GM19238 (cell line): ENCODE data around the gene CAMK2A.

Source experiments
- DNase-seq: peaks from one replicate; pipeline ENCODE4 v3.0.0; 2011; ENCODE audit warnings: low spot score; ENCODE audit not compliant: insufficient read length

Gene CAMK2A

GRCh38 chr5:150214289-150214688 lies 75.3 kb downstream of the CAMK2A start:
- DNase-seq: no peak

GRCh38 chr5:150213530-150213929 lies 76.0 kb downstream of the CAMK2A start:
- no peak for DNase-seq

- no peak for DNase-seq
Observed at GRCh38 chr5:150211156-150212030, 78.2 kb downstream of the CAMK2A start.

GRCh38 chr5:150210644-150211043 lies 78.9 kb downstream of the CAMK2A start:
- no peak for DNase-seq

DNA sequence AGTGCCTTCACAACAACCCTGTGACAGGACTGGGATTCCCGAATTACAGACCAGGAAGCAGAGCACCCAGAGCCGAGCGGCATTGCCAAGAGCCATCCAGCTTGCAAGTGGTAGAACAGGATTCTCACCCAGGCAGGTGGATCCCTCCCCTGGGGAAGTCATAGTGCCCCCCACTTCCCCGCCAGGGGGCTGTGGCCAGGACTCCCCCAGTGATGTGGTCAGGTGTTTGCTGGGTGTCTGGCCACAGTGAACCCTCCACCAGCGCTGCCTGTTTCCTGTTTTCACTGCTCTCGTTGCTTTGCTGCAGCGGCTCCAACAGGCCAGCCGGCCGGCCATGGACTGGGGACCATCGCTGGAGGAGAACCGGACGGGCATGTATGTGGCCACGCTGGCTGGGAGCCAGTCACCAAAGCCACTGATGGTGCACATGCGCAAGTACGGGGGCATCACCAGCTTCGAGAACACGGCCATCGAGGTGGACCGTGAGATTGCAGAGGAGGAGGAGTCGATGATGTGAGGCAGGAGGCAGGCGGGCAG lies 80.4 kb downstream of the CAMK2A start:
- DNase-seq: no peak

- no peak for DNase-seq
Observed at GRCh38 chr5:150208187-150209098, 81.1 kb downstream of the CAMK2A start.

GRCh38 chr5:150206779-150207115 lies 82.8 kb downstream of the CAMK2A start:
- DNase-seq: no peak

GRCh38 chr5:150206098-150206778 lies 83.3 kb downstream of the CAMK2A start:
- DNase-seq: no peak

DNA sequence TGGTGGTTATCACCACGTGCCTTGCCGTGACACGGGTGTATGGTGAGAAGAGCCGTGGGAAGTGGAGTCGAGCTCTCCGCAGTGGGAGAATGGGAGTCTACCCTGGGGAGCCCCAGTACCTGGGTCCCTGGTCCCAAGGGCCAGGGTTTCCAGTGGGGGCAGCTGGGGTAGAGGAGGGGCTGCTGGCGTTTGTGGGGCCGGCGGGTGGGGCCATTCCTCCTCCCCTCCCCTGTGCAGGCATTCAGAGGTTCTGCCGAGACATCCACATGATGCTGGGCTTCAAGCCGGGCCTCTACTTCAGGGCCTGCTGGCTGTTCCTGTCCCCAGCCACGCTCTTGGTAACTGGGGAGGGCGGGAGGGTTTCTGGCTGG lies 85.0 kb downstream of the CAMK2A start:
- no peak for DNase-seq

- DNase-seq: no peak
Observed at GRCh38 chr5:150203832-150204589, 85.6 kb downstream of the CAMK2A start.

DNA sequence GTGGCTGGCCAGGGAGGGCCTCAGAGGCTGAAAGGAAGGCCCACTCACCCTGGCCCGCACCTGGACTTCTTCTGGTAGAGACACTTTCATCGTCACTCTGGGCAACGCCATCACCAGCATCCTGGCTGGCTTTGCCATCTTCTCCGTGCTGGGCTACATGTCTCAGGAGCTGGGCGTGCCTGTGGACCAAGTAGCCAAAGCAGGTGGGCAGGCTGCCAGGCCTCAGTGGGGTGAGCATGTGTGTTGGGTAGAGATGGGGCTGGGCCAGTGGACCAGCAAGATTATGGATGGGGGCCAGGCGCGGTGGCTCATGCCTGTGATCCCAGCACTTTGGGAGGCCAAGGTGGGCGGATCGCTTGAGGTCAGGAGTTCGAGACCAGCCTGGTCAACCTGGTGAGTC lies 87.1 kb downstream of the CAMK2A start:
- no peak for DNase-seq

GRCh38 chr5:150197476-150197875 lies 92.1 kb downstream of the CAMK2A start:
- no peak for DNase-seq

DNA sequence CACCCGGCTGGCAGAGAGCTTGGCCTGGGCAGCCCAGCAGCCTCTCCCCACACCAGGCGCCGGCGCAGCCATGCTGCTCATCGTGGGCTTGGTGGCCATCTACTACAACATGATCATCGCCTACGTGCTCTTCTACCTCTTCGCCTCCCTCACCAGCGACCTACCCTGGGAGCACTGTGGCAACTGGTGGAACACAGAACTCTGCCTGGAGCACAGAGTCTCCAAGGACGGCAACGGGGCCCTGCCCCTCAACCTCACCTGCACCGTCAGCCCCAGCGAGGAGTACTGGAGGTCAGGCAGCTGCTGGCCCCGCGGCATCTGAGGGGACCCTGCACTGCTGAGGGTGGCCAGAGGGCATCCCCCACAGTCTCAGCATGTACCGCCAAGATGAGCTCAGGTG lies 92.6 kb downstream of the CAMK2A start:
- no peak for DNase-seq

- no peak for DNase-seq
Observed at GRCh38 chr5:150196514-150196913, 93.1 kb downstream of the CAMK2A start.

DNA sequence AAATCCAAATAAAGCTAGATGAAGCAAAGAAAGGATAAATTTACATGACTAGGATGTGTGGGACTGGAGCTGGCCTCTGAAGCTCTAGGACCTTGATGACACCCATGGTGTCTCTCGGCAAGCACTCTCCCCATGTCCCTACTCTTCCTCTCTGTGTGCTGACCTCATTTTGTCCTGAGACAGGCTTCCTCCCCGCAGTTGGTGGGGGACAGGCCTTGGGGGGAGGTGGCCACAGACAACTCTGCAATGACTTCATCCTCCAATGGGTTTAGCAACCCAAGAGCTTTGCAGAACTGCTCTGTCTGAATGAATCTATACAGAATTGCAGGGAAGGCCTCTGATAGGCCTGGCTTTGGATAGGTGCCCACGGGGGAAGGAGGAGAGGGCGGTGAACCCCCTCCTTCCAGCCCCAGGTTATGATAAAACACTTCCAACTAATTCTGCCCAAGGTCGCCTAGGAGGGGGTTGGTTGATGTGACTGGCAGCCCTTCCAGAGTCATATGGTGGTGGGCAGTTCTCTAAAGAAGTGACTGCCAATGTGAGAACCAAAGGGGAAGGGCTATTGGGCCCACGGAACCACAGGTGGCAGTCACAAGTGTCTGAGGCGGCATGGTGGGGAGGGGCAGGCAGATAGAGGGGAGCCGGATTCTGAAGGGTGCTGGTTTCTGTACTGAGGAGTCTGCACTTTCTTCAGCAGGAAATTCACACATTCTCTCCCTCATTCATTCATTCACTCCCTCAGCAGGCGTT lies 93.7 kb downstream of the CAMK2A start:
- DNase-seq: no peak

DNA sequence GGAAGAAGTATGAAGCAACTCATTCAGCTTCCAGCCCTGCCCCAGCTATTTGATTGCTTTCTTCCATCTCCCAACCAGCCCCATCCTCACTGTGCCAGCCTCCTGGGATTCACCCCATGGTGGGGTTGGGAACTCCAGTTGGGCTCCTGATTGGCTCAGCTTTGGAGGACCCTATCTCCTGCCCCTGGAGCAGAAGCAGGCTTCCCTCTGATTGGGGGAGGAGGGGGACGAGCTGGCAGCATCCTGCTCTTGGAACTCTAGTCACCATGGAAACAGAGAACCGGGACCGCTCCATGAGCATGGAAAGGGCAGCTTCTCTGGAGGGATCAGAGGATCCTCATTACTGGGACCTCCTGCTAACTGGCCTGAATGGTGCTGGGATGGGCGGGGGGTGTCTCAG lies 97.1 kb downstream of the CAMK2A start:
- DNase-seq: no peak

GRCh38 chr5:150190987-150191386 lies 98.6 kb downstream of the CAMK2A start:
- DNase-seq: no peak

- DNase-seq: no peak
Observed at GRCh38 chr5:150190503-150190979, 99.0 kb downstream of the CAMK2A start.

DNA sequence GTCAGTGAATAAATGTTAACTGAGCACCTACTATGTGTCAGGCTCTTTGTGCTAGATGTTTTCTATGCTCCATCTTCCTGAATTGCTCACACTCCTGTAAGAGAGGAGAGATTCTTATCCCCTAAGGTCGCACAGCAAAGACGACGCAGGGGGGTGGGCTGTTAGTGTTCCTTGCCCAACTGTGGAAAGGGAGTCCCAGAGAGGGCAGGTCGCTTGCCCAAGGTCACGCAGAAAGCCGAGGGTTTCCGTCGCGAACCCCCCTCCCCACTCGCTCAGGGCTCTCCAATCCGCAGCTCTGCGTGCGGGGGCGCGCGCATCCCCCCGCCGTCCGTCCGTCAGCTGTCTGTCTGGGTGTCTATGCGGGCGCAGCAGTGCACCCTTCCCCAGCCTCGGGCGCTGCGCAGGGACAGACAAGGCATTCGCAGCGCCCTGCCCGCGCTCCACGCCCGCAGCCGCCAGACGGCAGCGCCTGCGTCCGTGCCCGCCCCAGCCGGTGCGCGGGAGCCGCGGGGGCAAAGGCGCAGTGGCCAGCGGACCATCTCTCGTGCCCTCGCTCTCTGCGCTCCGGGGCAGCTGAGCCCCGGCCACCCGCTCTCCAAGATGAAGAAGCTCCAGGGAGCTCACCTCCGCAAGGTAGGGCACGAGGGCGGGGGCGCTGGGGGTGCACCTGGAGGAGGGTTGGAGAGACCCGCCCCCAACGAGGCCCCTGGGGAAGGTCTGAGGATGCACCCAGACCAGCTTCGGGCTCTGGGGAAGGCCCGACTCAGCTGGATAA lies 99.7 kb downstream of the CAMK2A start, which contains the start of gene SLC6A7:
Gene SLC6A7 (plus strand): TSS at position 335 of the 775 bp plus-strand sequence. CDS start 266 bp downstream, at position 601.
- no peak for DNase-seq
